HG03457 (cell line): ENCODE results near the gene SLC45A1.

ENCODE experiments used
- ATAC-seq: cut with Tn5 transposase; IDR thresholded peaks from one replicate; pipeline ENCODE4 v1.9.1; 2021; ENCODE audit warnings: moderate number of reproducible peaks; ENCODE audit not compliant: unreplicated experiment

The SLC45A1 gene

GRCh38 chr1:8311068-8311718 is 6.7 kb upstream of the SLC45A1 start:
- no peak for ATAC-seq

- ATAC-seq: no peak
Observed at GRCh38 chr1:8312235-8313218, 5.4 kb upstream of the SLC45A1 start.

GRCh38 chr1:8313231-8313630 is 4.7 kb upstream of the SLC45A1 start:
- no peak for ATAC-seq

- no peak for ATAC-seq
Observed at GRCh38 chr1:8314346-8315280, 3.3 kb upstream of the SLC45A1 start.

- ATAC-seq: no peak
Observed at GRCh38 chr1:8315573-8316475, 2.1 kb upstream of the SLC45A1 start.

GRCh38 chr1:8318436-8318835 is 522 bp downstream of the SLC45A1 start:
- ATAC-seq: no peak

- ATAC-seq: no peak
Observed at GRCh38 chr1:8321612-8322011, 3.7 kb downstream of the SLC45A1 start.

- no peak for ATAC-seq
Observed at GRCh38 chr1:8323706-8324105, 5.8 kb downstream of the SLC45A1 start.

- ATAC-seq: no peak
Observed at GRCh38 chr1:8324176-8324810, 6.4 kb downstream of the SLC45A1 start.

- no peak for ATAC-seq
Observed at GRCh38 chr1:8325771-8326170, 7.9 kb downstream of the SLC45A1 start.

GRCh38 chr1:8326265-8326664 is 8.4 kb downstream of the SLC45A1 start:
- no peak for ATAC-seq

- ATAC-seq: no peak
Observed at GRCh38 chr1:8328271-8328670, 10.4 kb downstream of the SLC45A1 start.

GRCh38 chr1:8329439-8329838 is 11.5 kb downstream of the SLC45A1 start:
- no peak for ATAC-seq

- no peak for ATAC-seq
Observed at GRCh38 chr1:8329858-8330257, 11.9 kb downstream of the SLC45A1 start.

GRCh38 chr1:8330271-8331125 is 12.6 kb downstream of the SLC45A1 start:
- ATAC-seq: no peak

GRCh38 chr1:8332806-8333205 is 14.9 kb downstream of the SLC45A1 start:
- no peak for ATAC-seq

- ATAC-seq: no peak
Observed at GRCh38 chr1:8333246-8333987, 15.5 kb downstream of the SLC45A1 start.
